Upper lobe of left lung (tissue), 6 donors: ENCODE data around the gene TJAP1. TPM values are rescaled to one million over a fixed set of nuclear protein-coding genes. Genes with fewer than 3 reads are reported as not detected.

Experiments
- ATAC-seq, 2 donors: fragments of 200-7000 bp; cut with Tn5 transposase; one replicate each; pipeline ENCODE4 v1.9.1; 2022; ENCODE audit warnings: mild to moderate bottlenecking in 2 of 2, moderate library complexity in 2 of 2; ENCODE audit not compliant: low FRiP score in 2 of 2
- DNase-seq, 2 donors: peaks; one replicate each; pipeline ENCODE4 v3.0.0-alpha.2; 2019 to 2020
- H3K27ac ChIP-seq, 4 donors: fragments of 200-600 bp; sonication (generic); one replicate each; pipeline ENCODE4 v1.5.1; 2016 to 2019
- H3K27me3 ChIP-seq, 4 donors: fragments of 200-600 bp; sonication (generic); one replicate each; pipeline ENCODE4 v1.5.1; 2017 to 2019
- H3K36me3 ChIP-seq, 4 donors: fragments of 200-600 bp; sonication (generic); one replicate each; pipeline ENCODE4 v1.5.1; 2016 to 2019
- H3K4me1 ChIP-seq, 4 donors: fragments of 200-600 bp; sonication (generic); one replicate each; pipeline ENCODE4 v1.5.1; 2018 to 2019
- H3K4me3 ChIP-seq, 4 donors: fragments of 200-600 bp; sonication (generic); one replicate each; pipeline ENCODE4 v1.5.1; 2017 to 2019; ENCODE audit warnings: mild to moderate bottlenecking in 2 of 4, moderate library complexity in 1 of 4
- H3K9me3 ChIP-seq, 4 donors: fragments of 200-600 bp; sonication (generic); one replicate each; pipeline ENCODE4 v1.5.1; 2018 to 2019
- CTCF ChIP-seq, 6 experiments: fragments of 450-650 bp in 4 of 6; fragments of 200-600 bp in 2 of 6; sonication (generic) in 2 of 6; IDR thresholded peaks; one replicate each; pipeline ENCODE4 v1.5.1; 2016 to 2019; ENCODE audit warnings: antibody characterized with exemption in 6 of 6
- EP300 ChIP-seq, 4 donors: sonication (generic); formaldehyde crosslinking; IDR thresholded peaks; one replicate each; pipeline ENCODE4 v1.5.1; 2017; ENCODE audit warnings: antibody characterized with exemption in 4 of 4, control low read depth in 2 of 4
- POLR2A ChIP-seq, 4 donors: fragments of 450-650 bp; IDR thresholded peaks; one replicate each; pipeline ENCODE4 v1.5.1; 2016 to 2017; ENCODE audit warnings: antibody characterized with exemption in 4 of 4, mild to moderate bottlenecking in 2 of 4
- POLR2AphosphoS5 ChIP-seq, 2 donors: sonication (generic); formaldehyde crosslinking; IDR thresholded peaks; one replicate each; pipeline ENCODE4 v1.5.1; 2017; ENCODE audit warnings: antibody characterized with exemption in 2 of 2
- WGBS, 2 donors: methylation state at CpG; one replicate each; pipeline ENCODE4 v1.1.5; 2017 to 2018; 5-methylcytosine and 5-hydroxymethylcytosine counted together
- total RNA-seq, 6 donors: library from RNA; depleted of rRNA in 4 of 6; stranded (reverse); fragments of >200 nt in 4 of 6; gene quantifications; one replicate each; pipeline versions ENCODE4 v1.1.0 to v1.2.1, GENCODE V29; 2016 to 2021
- donor health status: DM: no; HTN: no; CAD: no; lungs with moderate emphysema.
- donor health status: DM: no; HTN: yes; CAD: no; lungs with severe emphysema.

Gene TJAP1
- total RNA-seq, 6 donors from 2014 or later: 22.2 to 57.6 (median 31.1) TPM

- ATAC-seq (no peak), DNase-seq (no peak)
- whole genome bisulfite sequencing, 2 donors: 65 to 76% methylated on average over 11 to 13 of the region's 13 CpGs
- Histone ChIP-seq H3K4me3 (no peak overlapping the region), H3K27ac (no peak overlapping the region), H3K36me3 (no peaks in the 10 kb centered on the region), H3K4me1 (no peaks in the 10 kb centered on the region), H3K27me3 (no peaks in the 10 kb centered on the region), H3K9me3 (no peaks in the 10 kb centered on the region)
- TF ChIP-seq CTCF (IDR thresholded peaks at IDR 0.05) (no peak), POLR2A (IDR thresholded peaks at IDR 0.05) (no peak), EP300 (IDR thresholded peaks at IDR 0.05) (no peak)
Measured at GRCh38 chr6:43468748-43469681, 8.4 kb upstream of the TJAP1 start.

GRCh38 chr6:43469947-43470346, 7.4 kb upstream of the TJAP1 start:
- Histone ChIP-seq H3K4me3 (no peak overlapping the region), H3K27ac (no peak overlapping the region), H3K9me3 (no peaks in the 10 kb centered on the region), H3K36me3 (no peaks in the 10 kb centered on the region), H3K4me1 (no peaks in the 10 kb centered on the region), H3K27me3 (no peaks in the 10 kb centered on the region)
- WGBS, 2 donors: 87 to 89% methylated on average over 7 of the region's 7 CpGs
- DNase-seq: no peak
- TF ChIP-seq POLR2AphosphoS5 (IDR thresholded peaks at IDR 0.05) (no peak), CTCF (IDR thresholded peaks at IDR 0.05) (no peak), EP300 (IDR thresholded peaks at IDR 0.05) (no peak), POLR2A (IDR thresholded peaks at IDR 0.05) (no peak)
- ATAC-seq: no peak

- TF ChIP-seq CTCF (IDR thresholded peaks at IDR 0.05): no peak
- no peak for TF ChIP-seq POLR2A (IDR thresholded peaks at IDR 0.05)
- no peak for TF ChIP-seq EP300 (IDR thresholded peaks at IDR 0.05)
- TF ChIP-seq POLR2AphosphoS5 (IDR thresholded peaks at IDR 0.05): no peak
- H3K27me3 ChIP-seq: no peaks in the 10 kb centered on the region
- ATAC-seq (no peak), DNase-seq (no peak)
- H3K4me3 ChIP-seq: no peak overlapping the region
- H3K27ac ChIP-seq: no peak overlapping the region
- H3K36me3 ChIP-seq: no peaks in the 10 kb centered on the region
- H3K4me1 ChIP-seq: no peaks in the 10 kb centered on the region
- no peaks in the 10 kb centered on the region for H3K9me3 ChIP-seq
- WGBS, 2 donors: 57 to 78% methylated on average over 1 of the region's 1 CpG
Measured at GRCh38 chr6:43471399-43471798, 6.0 kb upstream of the TJAP1 start.

GRCh38 chr6:43472515-43472914, 4.9 kb upstream of the TJAP1 start:
- no peaks in the 10 kb centered on the region for H3K9me3 ChIP-seq
- TF ChIP-seq POLR2AphosphoS5 (IDR thresholded peaks at IDR 0.05) (no peak), EP300 (IDR thresholded peaks at IDR 0.05) (no peak), POLR2A (IDR thresholded peaks at IDR 0.05) (no peak), CTCF (IDR thresholded peaks at IDR 0.05) (no peak)
- ATAC-seq (no peak), DNase-seq (no peak)
- H3K36me3 ChIP-seq: no peaks in the 10 kb centered on the region
- H3K27ac ChIP-seq: no peak overlapping the region
- H3K4me1 ChIP-seq: peaks cover 0 to 4% (median 4%) of the 10 kb centered on the region in 4 donors
- H3K4me3 ChIP-seq: no peak overlapping the region
- H3K27me3 ChIP-seq: no peaks in the 10 kb centered on the region
- 97 to 99% methylated on average over 4 of the region's 4 CpGs for WGBS, 2 donors

GRCh38 chr6:43475516-43475915, 1.9 kb upstream of the TJAP1 start:
- H3K4me1 ChIP-seq: peaks cover 13 to 30% (median 17%) of the 10 kb centered on the region in 4 donors
- DNase-seq: no peak
- ATAC-seq: no peak
- H3K27me3 ChIP-seq: no peaks in the 10 kb centered on the region
- H3K36me3 ChIP-seq: no peaks in the 10 kb centered on the region
- H3K9me3 ChIP-seq: no peaks in the 10 kb centered on the region
- no peak for TF ChIP-seq EP300 (IDR thresholded peaks at IDR 0.05)
- H3K27ac ChIP-seq: no peak overlapping the region
- no peak overlapping the region for H3K4me3 ChIP-seq
- 80 to 86% methylated on average over 4 to 6 of the region's 6 CpGs for WGBS, 2 donors
